ENCODE results near the gene GID8. TPM values are rescaled to one million over a fixed set of nuclear protein-coding genes. Genes with fewer than 3 reads are reported as not detected.

The GID8 gene
- total and polyA plus RNA-seq, 2 of the 13 experiments (the other 11 are each of a cell fraction or from before 2014, with no cell fraction given), result 39.6 to 59.8 TPM

- no peak for TF ChIP-seq ZBTB33 (CRISPR knock-in tag; IDR thresholded peaks at IDR 0.05)
- peak; percentile 87 for TF ChIP-seq ELF3 (CRISPR knock-in tag; IDR thresholded peaks at IDR 0.05)
- TF ChIP-seq ZNF451 (CRISPR knock-in tag; IDR thresholded peaks at IDR 0.05), result no peak
- no peak for TF ChIP-seq ZNF646 (CRISPR knock-in tag; IDR thresholded peaks at IDR 0.05)
- TF ChIP-seq PAWR (CRISPR knock-in tag; IDR thresholded peaks at IDR 0.05; ENCODE audit: borderline replicate concordance), result no peak
- TF ChIP-seq ARID3A (IDR thresholded peaks at IDR 0.05; ENCODE audit: low read depth, low read length), result no peak
- TF ChIP-seq IRF9 (CRISPR knock-in tag; IDR thresholded peaks at IDR 0.05; ENCODE audit: borderline replicate concordance), result 0 out of 2 replicates have a peak, but pooled peaks have one; percentile 68
- no peak for TF ChIP-seq ZNF576 (CRISPR knock-in tag; IDR thresholded peaks at IDR 0.05)
- no peak for TF ChIP-seq SMAD3 (CRISPR knock-in tag; IDR thresholded peaks at IDR 0.05)
- TF ChIP-seq ZNF224 (CRISPR knock-in tag; IDR thresholded peaks at IDR 0.05), result peak; percentile 68
- TF ChIP-seq CBX1 (IDR thresholded peaks at IDR 0.05; ENCODE audit: low read depth), result no peak
- peak; percentile 58; the same call in 1 of the 2 replicates for TF ChIP-seq POGZ (CRISPR knock-in tag; IDR thresholded peaks at IDR 0.05)
- peak; percentile 76; the same call in 2 of the 3 replicates for TF ChIP-seq MXI1 (IDR thresholded peaks at IDR 0.05; ENCODE audit: borderline replicate concordance, low read depth, low read length)
- peak; percentile 79 for TF ChIP-seq RFXAP (CRISPR knock-in tag; IDR thresholded peaks at IDR 0.05; ENCODE audit: borderline replicate concordance)
- TF ChIP-seq SCMH1 (CRISPR knock-in tag; IDR thresholded peaks at IDR 0.05; ENCODE audit: borderline replicate concordance), result no peak
- TF ChIP-seq ZNF547 (CRISPR knock-in tag; IDR thresholded peaks at IDR 0.05), result peak; percentile 83; the same call in 1 of the 2 replicates
- peak; percentile 89 for TF ChIP-seq CBFB (CRISPR knock-in tag; IDR thresholded peaks at IDR 0.05)
Measured at GRCh38 chr20:62926229-62927127, 11.5 kb upstream of the GID8 start, which contains the start of gene DIDO1 (continued).
